Loucy (cell line): ENCODE results near the gene TAC4.
A peak's percentile ranks its signal among the peaks of the same experiment; 100 is the strongest.

ENCODE experiments used
- H2AFZ ChIP-seq: fragments of 200-600 bp; sonication (generic); 2 replicates; pipeline ENCODE4 v1.6.0; 2016; ENCODE audit warnings: antibody characterized with exemption, mild to moderate bottlenecking, low read length, moderate library complexity
- H3F3A ChIP-seq: fragments of 200-600 bp; 2 replicates; pipeline ENCODE4 v1.6.0; 2016; ENCODE audit warnings: antibody characterized with exemption, low read depth, mild to moderate bottlenecking
- H3K27me3 ChIP-seq: fragments of 200-600 bp; sonication (generic); 2 replicates; pipeline ENCODE4 v1.6.1; 2014; ENCODE audit warnings: low read length, mild to moderate bottlenecking; ENCODE audit not compliant: insufficient read depth, poor library complexity, severe bottlenecking
- H3K36me3 ChIP-seq: fragments of 200-600 bp; sonication (generic); 2 replicates; pipeline ENCODE4 v1.6.1; 2016; ENCODE audit warnings: low read length; ENCODE audit not compliant: insufficient read depth
- H3K4me1 ChIP-seq: fragments of 200-600 bp; sonication (generic); 2 replicates; pipeline ENCODE4 v1.5.1; 2014; ENCODE audit warnings: low read length, mild to moderate bottlenecking; ENCODE audit not compliant: insufficient read depth, poor library complexity, severe bottlenecking
- H3K4me2 ChIP-seq: fragments of 200-600 bp; sonication (generic); 2 replicates; pipeline ENCODE4 v1.6.0; 2014; ENCODE audit warnings: antibody characterized with exemption, low read length, low read depth, mild to moderate bottlenecking; ENCODE audit not compliant: poor library complexity, severe bottlenecking
- H3K4me3 ChIP-seq: fragments of 200-600 bp; sonication (generic); 2 replicates; pipeline ENCODE4 v1.5.1; 2014; ENCODE audit warnings: low read length, mild to moderate bottlenecking, mixed read lengths; ENCODE audit not compliant: poor library complexity, severe bottlenecking
- H3K79me2 ChIP-seq: fragments of 200-600 bp; sonication (generic); 2 replicates; pipeline ENCODE4 v1.6.1; 2014; ENCODE audit warnings: low read length; ENCODE audit not compliant: insufficient read depth
- H3K9ac ChIP-seq: fragments of 200-600 bp; sonication (generic); 2 replicates; pipeline ENCODE4 v1.6.0; 2014; ENCODE audit warnings: mild to moderate bottlenecking, low read depth, low read length, moderate library complexity; ENCODE audit not compliant: poor library complexity, severe bottlenecking
- H3K9me2 ChIP-seq: fragments of 200-600 bp; sonication (generic); replicated peaks from 2 replicates; pipeline ENCODE4 v1.6.1; 2016; ENCODE audit warnings: low read depth, low read length, mixed read lengths
- H3K9me3 ChIP-seq: fragments of 200-600 bp; sonication (generic); 2 replicates; pipeline ENCODE4 v1.6.1; 2014; ENCODE audit warnings: mild to moderate bottlenecking, antibody characterized with exemption, low read length, low read depth; ENCODE audit not compliant: insufficient read depth
- H4K20me1 ChIP-seq: fragments of 200-600 bp; sonication (generic); 2 replicates; pipeline ENCODE4 v1.6.0; 2014; ENCODE audit warnings: antibody characterized with exemption, low read length, mild to moderate bottlenecking; ENCODE audit not compliant: insufficient read depth, poor library complexity, severe bottlenecking
- EZH2phosphoT487 ChIP-seq: fragments of 200-600 bp; IDR thresholded peaks from 2 replicates; pipeline ENCODE4 v1.6.1; 2018; ENCODE audit warnings: antibody characterized with exemption, mild to moderate bottlenecking, moderate library complexity, borderline replicate concordance
- TF ChIP-seq, protein P1 (sequence below): fragments of 200-600 bp; sonication (generic); conservative IDR thresholded peaks from 2 replicates; pipeline ENCODE4 v1.5.1; 2014; ENCODE audit warnings: mild to moderate bottlenecking, antibody characterized with exemption, low read length

Gene TAC4

DNA sequence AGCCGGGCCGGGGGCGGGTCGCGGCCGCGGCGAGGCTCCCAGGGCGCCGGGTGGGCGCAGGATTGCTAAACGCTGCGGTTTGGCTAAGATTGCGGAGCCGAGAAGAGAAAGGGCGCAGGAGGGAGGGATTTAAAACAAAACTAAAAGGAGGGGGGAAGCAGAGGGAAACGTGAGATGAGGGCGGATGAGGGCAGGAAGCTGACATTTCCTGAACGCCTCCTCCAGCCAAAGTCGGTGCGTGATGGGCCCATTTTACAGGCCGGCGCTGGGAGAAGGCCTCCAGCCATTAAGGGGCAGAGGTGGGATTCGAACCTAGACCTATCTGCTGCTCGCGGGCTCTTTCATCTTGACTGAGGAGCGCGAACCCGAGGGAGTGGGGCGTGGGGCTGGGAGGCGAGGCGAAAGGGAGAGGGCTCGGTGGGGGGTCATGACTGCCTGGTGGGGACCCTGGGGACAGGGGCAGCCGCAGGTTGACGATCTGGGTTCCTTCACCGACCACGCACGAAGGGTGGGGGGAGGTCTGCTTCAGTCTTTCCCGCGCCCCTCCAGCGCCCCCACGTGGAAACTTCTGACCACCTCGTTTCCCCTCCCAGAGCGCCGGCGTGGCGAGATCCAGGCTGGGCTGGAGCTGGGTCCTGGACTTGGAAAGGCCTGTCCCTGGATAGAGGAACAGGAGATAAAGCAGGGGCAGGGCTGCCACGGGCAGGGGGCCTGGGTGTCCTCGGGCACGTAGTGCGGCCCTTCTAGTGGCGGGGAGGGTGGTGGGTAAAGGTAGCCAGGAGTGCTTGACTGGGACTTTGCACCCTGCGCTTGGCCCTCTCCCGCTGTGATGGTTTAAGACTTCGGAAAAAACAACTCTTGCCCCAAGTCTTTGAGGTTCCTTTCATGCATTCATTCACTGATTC is 3.8 kb upstream of the TAC4 start:
- no peaks in the 10 kb centered on the region; the same call in 1 of the 2 replicates for H3F3A ChIP-seq
- H3K4me1 ChIP-seq = peaks cover 24% of the 10 kb centered on the region
- TF ChIP-seq EZH2phosphoT487 = no peak
- TF ChIP-seq, protein P1, sequence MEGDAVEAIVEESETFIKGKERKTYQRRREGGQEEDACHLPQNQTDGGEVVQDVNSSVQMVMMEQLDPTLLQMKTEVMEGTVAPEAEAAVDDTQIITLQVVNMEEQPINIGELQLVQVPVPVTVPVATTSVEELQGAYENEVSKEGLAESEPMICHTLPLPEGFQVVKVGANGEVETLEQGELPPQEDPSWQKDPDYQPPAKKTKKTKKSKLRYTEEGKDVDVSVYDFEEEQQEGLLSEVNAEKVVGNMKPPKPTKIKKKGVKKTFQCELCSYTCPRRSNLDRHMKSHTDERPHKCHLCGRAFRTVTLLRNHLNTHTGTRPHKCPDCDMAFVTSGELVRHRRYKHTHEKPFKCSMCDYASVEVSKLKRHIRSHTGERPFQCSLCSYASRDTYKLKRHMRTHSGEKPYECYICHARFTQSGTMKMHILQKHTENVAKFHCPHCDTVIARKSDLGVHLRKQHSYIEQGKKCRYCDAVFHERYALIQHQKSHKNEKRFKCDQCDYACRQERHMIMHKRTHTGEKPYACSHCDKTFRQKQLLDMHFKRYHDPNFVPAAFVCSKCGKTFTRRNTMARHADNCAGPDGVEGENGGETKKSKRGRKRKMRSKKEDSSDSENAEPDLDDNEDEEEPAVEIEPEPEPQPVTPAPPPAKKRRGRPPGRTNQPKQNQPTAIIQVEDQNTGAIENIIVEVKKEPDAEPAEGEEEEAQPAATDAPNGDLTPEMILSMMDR = peak; percentile 76
- peak overlapping the region; percentile 65 for H2AFZ ChIP-seq
- no peaks in the 10 kb centered on the region for H3K36me3 ChIP-seq
- H3K4me2 ChIP-seq = peak overlapping the region; percentile 76
- H3K27me3 ChIP-seq = no peaks in the 10 kb centered on the region
- no peaks in the 10 kb centered on the region for H4K20me1 ChIP-seq
- H3K9me2 ChIP-seq = no peaks in the 10 kb centered on the region
- no peaks in the 10 kb centered on the region for H3K79me2 ChIP-seq
- H3K9ac ChIP-seq = peak overlapping the region; percentile 51
- peak overlapping the region; percentile 77 for H3K4me3 ChIP-seq
- no peaks in the 10 kb centered on the region for H3K9me3 ChIP-seq

DNA sequence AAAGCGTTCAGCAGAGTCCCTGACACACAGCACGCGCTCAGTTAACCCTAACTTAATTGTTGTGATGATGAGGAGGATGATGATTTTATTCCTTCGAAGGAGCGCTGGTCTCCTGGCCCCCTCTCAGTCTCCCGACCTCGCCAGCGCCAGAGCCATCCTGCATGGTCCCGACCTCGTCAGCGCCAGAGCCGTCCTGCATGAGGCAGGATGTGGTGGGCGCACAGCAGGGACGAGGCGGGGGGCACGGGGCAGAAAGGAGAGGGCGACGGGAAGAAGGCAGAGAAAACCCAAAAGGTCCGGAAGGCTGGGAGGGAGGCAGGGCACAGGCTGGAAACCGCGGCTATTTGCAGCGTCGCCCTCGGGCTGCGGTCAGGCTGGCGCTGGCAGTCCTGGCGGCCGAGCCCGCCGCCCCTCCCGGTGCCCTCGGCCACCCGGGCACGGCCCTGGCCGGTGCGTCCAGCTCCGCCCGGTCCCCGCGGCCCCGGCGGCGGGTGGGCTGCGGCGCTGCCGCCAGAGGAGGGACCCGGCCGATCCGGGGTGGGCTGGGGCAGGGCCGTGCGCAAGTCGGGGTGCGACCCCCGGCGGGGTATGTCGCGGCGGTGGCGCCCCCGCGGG is 3.0 kb upstream of the TAC4 start:
- H3K9me2 ChIP-seq = no peaks in the 10 kb centered on the region
- H3K27me3 ChIP-seq = no peaks in the 10 kb centered on the region
- no peaks in the 10 kb centered on the region for H3K9me3 ChIP-seq
- peaks cover 24% of the 10 kb centered on the region for H3K4me1 ChIP-seq
- TF ChIP-seq, protein P1 = no peak
- TF ChIP-seq EZH2phosphoT487 = no peak
- H3K4me3 ChIP-seq = peak overlapping the region; percentile 77
- peak overlapping the region; percentile 14; the same call in 1 of the 2 replicates for H2AFZ ChIP-seq
- H3K4me2 ChIP-seq = peak overlapping the region; percentile 76
- H3F3A ChIP-seq = no peaks in the 10 kb centered on the region; the same call in 1 of the 2 replicates
- peak overlapping the region; percentile 43 for H3K9ac ChIP-seq
- H4K20me1 ChIP-seq = no peaks in the 10 kb centered on the region
- H3K36me3 ChIP-seq = no peaks in the 10 kb centered on the region
- no peaks in the 10 kb centered on the region for H3K79me2 ChIP-seq

- TF ChIP-seq, protein P1 = no peak
- TF ChIP-seq EZH2phosphoT487 = no peak
- Histone ChIP-seq H3K4me2 (peak overlapping the region; percentile 76), H3K27me3 (no peaks in the 10 kb centered on the region), H3F3A (no peaks in the 10 kb centered on the region; the same call in 1 of the 2 replicates), H3K36me3 (no peaks in the 10 kb centered on the region), H3K9me3 (no peaks in the 10 kb centered on the region), H3K9me2 (no peaks in the 10 kb centered on the region), H3K4me1 (peaks cover 26% of the 10 kb centered on the region), H4K20me1 (no peaks in the 10 kb centered on the region), H3K9ac (peak overlapping the region; percentile 43), H3K79me2 (no peaks in the 10 kb centered on the region), H2AFZ (no peak overlapping the region), H3K4me3 (peak overlapping the region; percentile 77)
Observed at GRCh38 chr17:49850218-49850610, 2.3 kb upstream of the TAC4 start.
